BE2C (cell line): ENCODE data around the gene COL16A1.

Experiments used
- DNase-seq: peaks from one replicate; pipeline ENCODE4 v3.0.0-alpha.2; 2020
- H3K27me3 ChIP-seq: fragments of 250-450 bp; sonication (Bioruptor Pico); 2 replicates; pipeline ENCODE4 v1.5.1; 2020; ENCODE audit warnings: mild to moderate bottlenecking
- H3K36me3 ChIP-seq: fragments of 250-450 bp; sonication (Bioruptor Pico); 2 replicates; pipeline ENCODE4 v1.5.1; 2020; ENCODE audit warnings: mild to moderate bottlenecking
- H3K4me1 ChIP-seq: fragments of 250-450 bp; sonication (Bioruptor Pico); 2 replicates; pipeline ENCODE4 v1.5.1; 2020
- H3K4me3 ChIP-seq: 2 replicates; pipeline ENCODE4 v1.5.1; 2011; ENCODE audit warnings: low read depth, low read length
- H3K9me3 ChIP-seq: fragments of 250-450 bp; sonication (Bioruptor Pico); 2 replicates; pipeline ENCODE4 v1.5.1; 2020
- CTCF ChIP-seq: IDR thresholded peaks from 2 replicates; pipeline ENCODE4 v1.5.1; 2012; ENCODE audit warnings: mild to moderate bottlenecking, low read depth, low read length

COL16A1 gene

GRCh38 chr1:31735571-31735970 is 31.8 kb upstream of the COL16A1 start:
- H3K4me3 ChIP-seq, result no peak overlapping the region
- no peak for DNase-seq
- peaks cover 8% of the 10 kb centered on the region; the same call in 1 of the 2 replicates for H3K36me3 ChIP-seq
- no peak for TF ChIP-seq CTCF
- no peaks in the 10 kb centered on the region for H3K27me3 ChIP-seq
- peaks cover 6% of the 10 kb centered on the region; the same call in 1 of the 2 replicates for H3K4me1 ChIP-seq
- no peaks in the 10 kb centered on the region for H3K9me3 ChIP-seq

- peaks cover 8% of the 10 kb centered on the region; the same call in 1 of the 2 replicates for H3K36me3 ChIP-seq
- no peak overlapping the region for H3K4me3 ChIP-seq
- no peaks in the 10 kb centered on the region for H3K27me3 ChIP-seq
- no peak for DNase-seq
- no peak for TF ChIP-seq CTCF
- peaks cover 6% of the 10 kb centered on the region; the same call in 1 of the 2 replicates for H3K4me1 ChIP-seq
- no peaks in the 10 kb centered on the region for H3K9me3 ChIP-seq
Observed at GRCh38 chr1:31734582-31735107, 30.8 kb upstream of the COL16A1 start.

- no peak overlapping the region for H3K4me3 ChIP-seq
- DNase-seq, result peak; percentile 40
- H3K9me3 ChIP-seq, result no peaks in the 10 kb centered on the region
- H3K36me3 ChIP-seq, result no peaks in the 10 kb centered on the region; the same call in 1 of the 2 replicates
- no peak for TF ChIP-seq CTCF
- H3K27me3 ChIP-seq, result no peaks in the 10 kb centered on the region
- H3K4me1 ChIP-seq, result peaks cover 6% of the 10 kb centered on the region; the same call in 1 of the 2 replicates
Observed at GRCh38 chr1:31733389-31734219, 29.8 kb upstream of the COL16A1 start.

GRCh38 chr1:31732751-31733289 is 29.0 kb upstream of the COL16A1 start:
- no peak for DNase-seq
- H3K4me3 ChIP-seq, result no peak overlapping the region
- no peak for TF ChIP-seq CTCF
- H3K4me1 ChIP-seq, result peaks cover 6% of the 10 kb centered on the region; the same call in 1 of the 2 replicates
- no peaks in the 10 kb centered on the region for H3K27me3 ChIP-seq
- H3K9me3 ChIP-seq, result no peaks in the 10 kb centered on the region
- H3K36me3 ChIP-seq, result no peaks in the 10 kb centered on the region; the same call in 1 of the 2 replicates

GRCh38 chr1:31732343-31732742 is 28.5 kb upstream of the COL16A1 start:
- H3K9me3 ChIP-seq, result no peaks in the 10 kb centered on the region

More at GRCh38 chr1:31732343-31732742, 28.5 kb upstream of the COL16A1 start:
- H3K4me3 ChIP-seq, result no peak overlapping the region
- H3K36me3 ChIP-seq, result no peaks in the 10 kb centered on the region; the same call in 1 of the 2 replicates
- no peaks in the 10 kb centered on the region for H3K27me3 ChIP-seq
- no peak for TF ChIP-seq CTCF
- H3K4me1 ChIP-seq, result peaks cover 6% of the 10 kb centered on the region; the same call in 1 of the 2 replicates
- DNase-seq, result no peak
